Lower leg skin (tissue), 3 donors: ENCODE results near the gene UBALD1.

Source experiments
- POLR2A ChIP-seq, 2 donors: fragments of 450-650 bp; IDR thresholded peaks; one replicate each; pipeline ENCODE4 v1.6.1; 2016 to 2017; ENCODE audit warnings: antibody characterized with exemption in 2 of 2, mild to moderate bottlenecking in 1 of 2, moderate library complexity in 1 of 2
- TF ChIP-seq, protein P1 (sequence below), 3 donors: fragments of 450-650 bp; IDR thresholded peaks; one replicate each; pipeline ENCODE4 v1.5.1; 2016; ENCODE audit warnings: antibody characterized with exemption in 3 of 3, mild to moderate bottlenecking in 3 of 3, moderate library complexity in 2 of 3

DNA sequence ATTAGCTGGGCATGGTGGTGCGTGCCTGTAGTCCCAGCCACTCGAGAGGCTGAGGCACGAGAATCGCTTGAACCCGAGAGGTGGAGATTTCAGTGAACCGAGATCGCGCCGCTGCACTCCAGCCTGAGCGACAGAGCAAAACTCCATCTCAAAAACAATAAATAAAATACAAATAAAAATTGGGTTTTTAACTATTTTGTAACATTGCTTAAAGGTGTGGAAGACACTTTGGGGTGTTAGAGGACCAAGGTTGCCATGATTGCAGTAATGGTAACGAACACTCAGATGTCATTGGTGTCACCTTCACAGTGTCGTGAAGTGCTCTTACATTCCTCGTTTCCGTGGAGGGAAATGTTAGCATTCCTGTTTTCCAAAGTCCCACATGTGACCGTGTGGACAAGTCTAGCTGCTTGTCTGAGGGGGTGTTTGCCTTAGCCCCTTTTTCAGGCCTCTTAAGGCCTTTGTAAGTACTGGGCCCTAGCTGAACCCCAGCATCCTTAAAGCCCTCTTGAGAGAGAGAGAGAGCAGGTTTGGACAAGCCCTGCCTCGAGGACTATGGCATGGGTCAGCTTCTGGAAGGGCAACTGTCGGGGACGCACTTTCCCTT is 49.9 kb downstream of the UBALD1 start:
- no peak for TF ChIP-seq POLR2A (IDR thresholded peaks at IDR 0.05)
- TF ChIP-seq, protein P1, sequence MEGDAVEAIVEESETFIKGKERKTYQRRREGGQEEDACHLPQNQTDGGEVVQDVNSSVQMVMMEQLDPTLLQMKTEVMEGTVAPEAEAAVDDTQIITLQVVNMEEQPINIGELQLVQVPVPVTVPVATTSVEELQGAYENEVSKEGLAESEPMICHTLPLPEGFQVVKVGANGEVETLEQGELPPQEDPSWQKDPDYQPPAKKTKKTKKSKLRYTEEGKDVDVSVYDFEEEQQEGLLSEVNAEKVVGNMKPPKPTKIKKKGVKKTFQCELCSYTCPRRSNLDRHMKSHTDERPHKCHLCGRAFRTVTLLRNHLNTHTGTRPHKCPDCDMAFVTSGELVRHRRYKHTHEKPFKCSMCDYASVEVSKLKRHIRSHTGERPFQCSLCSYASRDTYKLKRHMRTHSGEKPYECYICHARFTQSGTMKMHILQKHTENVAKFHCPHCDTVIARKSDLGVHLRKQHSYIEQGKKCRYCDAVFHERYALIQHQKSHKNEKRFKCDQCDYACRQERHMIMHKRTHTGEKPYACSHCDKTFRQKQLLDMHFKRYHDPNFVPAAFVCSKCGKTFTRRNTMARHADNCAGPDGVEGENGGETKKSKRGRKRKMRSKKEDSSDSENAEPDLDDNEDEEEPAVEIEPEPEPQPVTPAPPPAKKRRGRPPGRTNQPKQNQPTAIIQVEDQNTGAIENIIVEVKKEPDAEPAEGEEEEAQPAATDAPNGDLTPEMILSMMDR (IDR thresholded peaks at IDR 0.05) = no peak
